ENCODE measurements around the gene VCAM1. TPM values are rescaled to one million over a fixed set of nuclear protein-coding genes. Genes with fewer than 3 reads are reported as not detected.

The VCAM1 gene
- total RNA-seq, 1 donor from 2014 or later = not detected

DNA sequence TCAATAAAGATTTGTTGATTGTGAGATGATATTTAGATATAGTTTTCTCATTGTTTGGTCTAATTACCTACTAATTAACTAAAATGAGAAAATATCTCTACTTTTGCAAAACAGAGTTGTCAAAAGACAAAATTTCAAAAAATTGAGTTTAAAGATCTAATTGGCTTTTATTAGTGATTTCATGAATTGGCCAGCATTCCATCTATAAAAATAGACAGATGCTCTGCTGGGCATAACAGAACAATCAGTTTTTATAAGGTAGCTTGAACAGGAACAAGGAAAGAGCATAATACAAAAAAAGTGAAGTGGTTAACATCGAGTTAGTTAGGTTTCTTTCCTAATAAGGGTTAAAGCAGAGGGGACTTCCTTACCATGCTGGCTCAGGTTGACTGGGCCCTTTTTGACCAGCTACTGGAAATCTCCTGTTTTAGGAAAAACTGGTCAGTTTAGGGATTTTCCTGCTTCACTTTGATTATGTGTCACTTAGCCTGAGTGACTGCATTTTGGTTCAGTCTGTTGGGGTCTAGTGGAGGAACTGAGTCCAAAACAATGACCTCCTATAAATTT is 63.0 kb downstream of the VCAM1 start:
- Mint-ChIP-seq H3K4me3 (ENCODE audit: low read depth) (no peak overlapping the region), H3K27ac (no peak overlapping the region), H3K4me1 (ENCODE audit: low read depth) (no peaks in the 10 kb centered on the region), H3K27me3 (no peaks in the 10 kb centered on the region), H3K36me3 (ENCODE audit: insufficient read depth) (no peaks in the 10 kb centered on the region), H3K9me3 (ENCODE audit: low read depth) (peaks cover 5% of the 10 kb centered on the region)
- TF ChIP-seq, protein P1, sequence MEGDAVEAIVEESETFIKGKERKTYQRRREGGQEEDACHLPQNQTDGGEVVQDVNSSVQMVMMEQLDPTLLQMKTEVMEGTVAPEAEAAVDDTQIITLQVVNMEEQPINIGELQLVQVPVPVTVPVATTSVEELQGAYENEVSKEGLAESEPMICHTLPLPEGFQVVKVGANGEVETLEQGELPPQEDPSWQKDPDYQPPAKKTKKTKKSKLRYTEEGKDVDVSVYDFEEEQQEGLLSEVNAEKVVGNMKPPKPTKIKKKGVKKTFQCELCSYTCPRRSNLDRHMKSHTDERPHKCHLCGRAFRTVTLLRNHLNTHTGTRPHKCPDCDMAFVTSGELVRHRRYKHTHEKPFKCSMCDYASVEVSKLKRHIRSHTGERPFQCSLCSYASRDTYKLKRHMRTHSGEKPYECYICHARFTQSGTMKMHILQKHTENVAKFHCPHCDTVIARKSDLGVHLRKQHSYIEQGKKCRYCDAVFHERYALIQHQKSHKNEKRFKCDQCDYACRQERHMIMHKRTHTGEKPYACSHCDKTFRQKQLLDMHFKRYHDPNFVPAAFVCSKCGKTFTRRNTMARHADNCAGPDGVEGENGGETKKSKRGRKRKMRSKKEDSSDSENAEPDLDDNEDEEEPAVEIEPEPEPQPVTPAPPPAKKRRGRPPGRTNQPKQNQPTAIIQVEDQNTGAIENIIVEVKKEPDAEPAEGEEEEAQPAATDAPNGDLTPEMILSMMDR (IDR thresholded peaks at IDR 0.05; ENCODE audit: unreplicated experiment) = no peak
- no peak for DNase-seq (ENCODE audit: low spot score, unreplicated experiment)

DNA sequence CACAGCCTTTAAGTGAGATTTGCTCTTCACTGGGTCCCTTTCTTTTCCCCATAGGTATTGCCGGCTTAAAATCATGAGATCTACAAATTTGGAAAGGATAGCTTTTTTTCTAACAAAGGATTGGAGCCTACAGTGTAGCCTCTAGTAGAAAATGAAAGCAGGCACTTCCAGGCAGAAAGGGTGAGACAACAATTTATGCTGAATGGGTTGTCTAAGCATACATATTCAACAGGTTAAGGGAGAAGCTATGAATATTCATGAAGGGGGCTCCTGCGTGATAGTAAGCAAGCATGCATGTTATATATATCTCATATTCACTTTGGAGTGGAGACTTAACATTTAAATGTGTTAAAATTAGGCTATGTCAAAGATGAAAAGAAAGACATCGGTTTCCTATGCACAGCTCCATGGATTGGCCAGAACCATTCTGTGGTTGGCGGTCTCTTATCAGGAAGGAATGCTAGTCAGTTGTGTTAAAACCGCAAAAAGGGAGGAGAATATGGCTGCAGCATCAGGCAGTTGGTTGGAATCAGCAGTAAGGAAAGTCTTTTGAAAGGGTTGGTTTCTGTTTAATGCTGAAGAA is 66.0 kb downstream of the VCAM1 start:
- Mint-ChIP-seq H3K9me3 (ENCODE audit: low read depth) (peaks cover 5% of the 10 kb centered on the region), H3K4me3 (ENCODE audit: low read depth) (no peak overlapping the region), H3K27ac (no peak overlapping the region), H3K4me1 (ENCODE audit: low read depth) (no peaks in the 10 kb centered on the region), H3K27me3 (no peaks in the 10 kb centered on the region), H3K36me3 (ENCODE audit: insufficient read depth) (no peaks in the 10 kb centered on the region)
- no peak for DNase-seq (ENCODE audit: low spot score, unreplicated experiment)
- TF ChIP-seq, protein P1 (IDR thresholded peaks at IDR 0.05; ENCODE audit: unreplicated experiment) = no peak

DNA sequence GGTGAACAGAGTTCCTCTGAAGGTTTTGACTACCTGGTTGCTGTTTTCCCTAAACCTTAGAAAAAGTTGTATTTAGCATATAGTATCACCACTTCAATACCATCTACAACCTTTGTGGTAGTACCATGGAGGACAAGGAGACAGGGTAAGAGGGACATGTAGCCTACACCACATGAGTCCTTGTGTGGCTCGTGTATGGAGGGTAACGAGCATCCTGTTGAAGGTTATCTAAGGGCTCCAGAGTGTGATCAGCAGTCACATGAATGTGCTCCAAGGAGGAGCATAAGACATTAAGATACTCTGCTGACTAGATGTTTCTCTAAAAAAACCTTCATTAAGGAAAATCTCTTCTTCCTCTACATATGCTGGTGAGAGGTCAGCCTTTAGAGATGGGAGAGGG is 67.3 kb downstream of the VCAM1 start:
- Mint-ChIP-seq H3K36me3 (ENCODE audit: insufficient read depth) (no peaks in the 10 kb centered on the region), H3K4me1 (ENCODE audit: low read depth) (no peaks in the 10 kb centered on the region), H3K27me3 (no peaks in the 10 kb centered on the region), H3K27ac (no peak overlapping the region), H3K9me3 (ENCODE audit: low read depth) (peaks cover 4% of the 10 kb centered on the region), H3K4me3 (ENCODE audit: low read depth) (no peak overlapping the region)
- no peak for DNase-seq (ENCODE audit: low spot score, unreplicated experiment)
- TF ChIP-seq, protein P1 (IDR thresholded peaks at IDR 0.05; ENCODE audit: unreplicated experiment) = no peak

Other genes with a start within 250 kb of the VCAM1 start
- gene GPR88, start 181.6 kb upstream of the VCAM1 start, total RNA-seq = not detected in 2 replicates
- gene EXTL2, start 175.1 kb downstream of the VCAM1 start, total RNA-seq = 46.3 and 50.4 TPM in 2 replicates
- gene SLC30A7, start 176.3 kb downstream of the VCAM1 start, total RNA-seq = 28.2 and 30.7 TPM in 2 replicates

Data from progenitor cell of endocrine pancreas (in vitro differentiated cells).